ENCODE results near the gene PCDHA5.
"Not testable (repeated sequence)": the region's sequence is repeated elsewhere in the genome, so short reads cannot be mapped to it uniquely, and the experiment has no call there.

The PCDHA5 gene

GRCh38 chr5:140835622-140836510, 14.5 kb downstream of the PCDHA5 start:
- H3K27ac ChIP-seq, result no peak overlapping the region
- no peak for TF ChIP-seq CTCF (IDR thresholded peaks at IDR 0.05)
- TF ChIP-seq ZFX (IDR thresholded peaks at IDR 0.05; ENCODE audit: borderline replicate concordance), result no peak

- peak within 1 kb of the TSS; percentile 67 for H3K27ac ChIP-seq
- TF ChIP-seq CTCF (IDR thresholded peaks at IDR 0.05) (peak; percentile 88), ZFX (IDR thresholded peaks at IDR 0.05; ENCODE audit: borderline replicate concordance) (no peak)
Observed at GRCh38 chr5:140840978-140841962, 19.9 kb downstream of the PCDHA5 start, which contains the start of gene PCDHA8. TSS of gene PCDHA8 (plus strand) at chr5:140841187. CDS start at chr5:140841322, 135 bp downstream.

GRCh38 chr5:140842798-140843733, 21.7 kb downstream of the PCDHA5 start:
- no peak overlapping the region for H3K27ac ChIP-seq
- no peak for TF ChIP-seq CTCF (IDR thresholded peaks at IDR 0.05)
- no peak for TF ChIP-seq ZFX (IDR thresholded peaks at IDR 0.05; ENCODE audit: borderline replicate concordance)

- H3K27ac ChIP-seq, result not testable (repeated sequence)
Observed at GRCh38 chr5:140848139-140849102, 27.0 kb downstream of the PCDHA5 start, which contains the start of gene PCDHA9. TSS of gene PCDHA9 (plus strand) at chr5:140848382. CDS start at chr5:140848496, 114 bp downstream.

- H3K27ac ChIP-seq, result not testable (repeated sequence)
Observed at GRCh38 chr5:140849831-140850634, 28.6 kb downstream of the PCDHA5 start.

- peak within 1 kb of the TSS; percentile 12; the same call in 1 of the 2 replicates for H3K27ac ChIP-seq
- peak; percentile 62 for TF ChIP-seq CTCF (IDR thresholded peaks at IDR 0.05)
- TF ChIP-seq ZFX (IDR thresholded peaks at IDR 0.05; ENCODE audit: borderline replicate concordance), result no peak
Observed at GRCh38 chr5:140855772-140856674, 34.6 kb downstream of the PCDHA5 start, which contains the start of gene PCDHA10. TSS of gene PCDHA10 (plus strand) at chr5:140855897. CDS start at chr5:140856049, 152 bp downstream.
